RWPE2 (cell line): ENCODE data around the gene JPH3.
"Not testable (repeated sequence)": the region's sequence is repeated elsewhere in the genome, so short reads cannot be mapped to it uniquely, and the experiment has no call there.

Experiments used
- ATAC-seq: fragments of 200-7000 bp; cut with Tn5 transposase; 3 replicates; pipeline ENCODE4 v1.9.1; 2021; ENCODE audit warnings: low read depth
- DNase-seq: peaks from one replicate; pipeline ENCODE4 v3.0.0-alpha.2; 2020; ENCODE audit warnings: low spot score
- H3K27ac ChIP-seq: fragments of 450-650 bp; 2 replicates; pipeline ENCODE4 v1.5.1; 2017; ENCODE audit warnings: mild to moderate bottlenecking; ENCODE audit not compliant: poor library complexity, severe bottlenecking
- H3K27me3 ChIP-seq: fragments of 250-450 bp; sonication (Bioruptor Pico); 2 replicates; pipeline ENCODE4 v1.5.1; 2021; ENCODE audit warnings: mild to moderate bottlenecking, moderate library complexity; ENCODE audit not compliant: insufficient read depth, poor library complexity, severe bottlenecking
- H3K36me3 ChIP-seq: fragments of 250-450 bp; sonication (Bioruptor Pico); 2 replicates; pipeline ENCODE4 v1.5.1; 2020; ENCODE audit warnings: low read depth, mild to moderate bottlenecking, moderate library complexity
- H3K4me1 ChIP-seq: fragments of 250-450 bp; sonication (Bioruptor Pico); 2 replicates; pipeline ENCODE4 v1.5.1; 2021; ENCODE audit warnings: mild to moderate bottlenecking, moderate library complexity; ENCODE audit not compliant: insufficient read depth, poor library complexity, severe bottlenecking
- H3K4me3 ChIP-seq: fragments of 250-450 bp; sonication (Bioruptor Pico); 2 replicates; pipeline ENCODE4 v1.5.1; 2021; ENCODE audit warnings: mild to moderate bottlenecking, moderate library complexity; ENCODE audit not compliant: severe bottlenecking
- H3K9me3 ChIP-seq: fragments of 250-450 bp; sonication (Bioruptor Pico); 2 replicates; pipeline ENCODE4 v1.5.1; 2021; ENCODE audit warnings: mild to moderate bottlenecking, moderate library complexity; ENCODE audit not compliant: severe bottlenecking
- CTCF ChIP-seq: fragments of 450-650 bp; IDR thresholded peaks from one replicate; pipeline ENCODE4 v1.5.1; 2017; ENCODE audit warnings: mild to moderate bottlenecking, moderate library complexity; ENCODE audit not compliant: poor library complexity, severe bottlenecking

The JPH3 gene

GRCh38 chr16:87571868-87572244 is 30.5 kb upstream of the JPH3 start:
- DNase-seq (peak; percentile 22), ATAC-seq (no peak)
- H3K27me3 ChIP-seq = peaks cover 12% of the 10 kb centered on the region
- no peak overlapping the region for H3K27ac ChIP-seq
- TF ChIP-seq CTCF = no peak
- no peaks in the 10 kb centered on the region for H3K4me1 ChIP-seq
- H3K36me3 ChIP-seq = no peaks in the 10 kb centered on the region
- no peaks in the 10 kb centered on the region for H3K9me3 ChIP-seq
- H3K4me3 ChIP-seq = no peak overlapping the region

GRCh38 chr16:87572959-87573358 is 29.3 kb upstream of the JPH3 start:
- Histone ChIP-seq H3K9me3 (no peaks in the 10 kb centered on the region), H3K27ac (no peak overlapping the region), H3K4me3 (no peak overlapping the region), H3K4me1 (no peaks in the 10 kb centered on the region), H3K36me3 (no peaks in the 10 kb centered on the region), H3K27me3 (peaks cover 12% of the 10 kb centered on the region)
- no peak for ATAC-seq
- peak; percentile 30 for DNase-seq
- TF ChIP-seq CTCF = no peak

- DNase-seq = no peak
- H3K4me1 ChIP-seq = no peaks in the 10 kb centered on the region
- no peak overlapping the region for H3K27ac ChIP-seq
- H3K36me3 ChIP-seq = no peaks in the 10 kb centered on the region
- H3K27me3 ChIP-seq = peaks cover 5% of the 10 kb centered on the region
- no peak overlapping the region for H3K4me3 ChIP-seq
- no peaks in the 10 kb centered on the region for H3K9me3 ChIP-seq
- peak; percentile 9 for TF ChIP-seq CTCF
- ATAC-seq = peak; percentile 53; the same call in 2 of the 3 replicates
These were observed 27.1 kb upstream of the JPH3 start for GRCh38 chr16:87575027-87575804.

- TF ChIP-seq CTCF = no peak
- DNase-seq (no peak), ATAC-seq (no peak)
- H3K27me3 ChIP-seq = no peaks in the 10 kb centered on the region
- H3K36me3 ChIP-seq = no peaks in the 10 kb centered on the region
- no peaks in the 10 kb centered on the region for H3K9me3 ChIP-seq
- H3K27ac ChIP-seq = no peak overlapping the region
- H3K4me1 ChIP-seq = no peaks in the 10 kb centered on the region
- H3K4me3 ChIP-seq = no peak overlapping the region
These were observed 26.1 kb upstream of the JPH3 start for GRCh38 chr16:87576171-87576570.

- not testable (repeated sequence) for DNase-seq, H3K27me3 ChIP-seq, H3K36me3 ChIP-seq, ATAC-seq, H3K9me3 ChIP-seq, H3K4me3 ChIP-seq, H3K27ac ChIP-seq, H3K4me1 ChIP-seq
These were observed 24.0 kb upstream of the JPH3 start for GRCh38 chr16:87578142-87578930.
